Fibroblast of skin of left quadriceps (primary cell): ENCODE results near the gene EPYC.
"Not testable (repeated sequence)": the region's sequence is repeated elsewhere in the genome, so short reads cannot be mapped to it uniquely, and the experiment has no call there.

ENCODE experiments used
- DNase-seq, 2 experiments: peaks; one replicate each; pipeline ENCODE4 v3.0.0-alpha.2; 2013; ENCODE audit warnings: low read depth in 2 of 2

EPYC gene

DNA sequence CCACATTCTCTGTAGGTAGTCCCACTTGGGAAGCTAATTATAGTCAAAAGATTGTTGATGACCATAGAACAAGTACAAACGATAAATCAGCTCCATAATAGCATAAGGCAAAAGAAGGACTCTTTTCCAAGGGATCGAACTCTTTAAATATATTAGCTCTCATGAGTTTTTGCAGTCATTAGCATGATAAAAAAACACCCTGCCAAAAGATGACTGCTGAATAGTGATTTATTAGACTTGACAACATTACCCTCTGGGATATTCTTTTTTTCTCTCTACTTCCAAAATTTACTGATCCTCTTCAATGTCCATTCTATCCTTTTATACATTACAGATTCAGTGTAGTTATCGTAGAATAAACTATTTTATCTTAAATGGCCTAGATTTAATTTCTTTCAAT is 14.2 kb downstream of the EPYC start:
- DNase-seq = no peak

DNA sequence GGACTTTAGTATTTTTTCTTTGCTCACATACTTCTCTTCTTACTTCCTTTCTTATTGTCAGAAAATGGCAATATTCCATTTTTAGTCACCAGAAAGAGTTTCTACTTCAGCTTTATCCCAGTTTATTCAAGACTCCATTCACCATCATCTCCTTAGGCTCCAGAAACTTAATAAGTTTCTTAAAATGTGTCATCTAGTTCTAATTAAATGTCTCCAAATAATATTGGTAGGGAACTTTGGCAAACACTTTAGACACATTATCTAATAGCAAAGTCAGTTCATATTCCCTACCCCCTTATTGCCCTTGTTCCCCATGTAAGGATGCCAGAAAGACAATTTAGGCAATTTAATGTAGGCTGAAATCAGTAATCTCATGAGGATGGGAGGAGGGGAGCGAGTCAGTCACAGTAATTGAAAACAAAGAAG is 15.1 kb downstream of the EPYC start:
- no peak for DNase-seq

- no peak for DNase-seq
These were observed 17.3 kb downstream of the EPYC start for GRCh38 chr12:90987520-90987919.

GRCh38 chr12:90987101-90987500 is 17.7 kb downstream of the EPYC start:
- DNase-seq = no peak

GRCh38 chr12:90985331-90985730 is 19.4 kb downstream of the EPYC start:
- not testable (repeated sequence) for DNase-seq

- DNase-seq = no peak
These were observed 20.7 kb downstream of the EPYC start for GRCh38 chr12:90984114-90984513.

DNA sequence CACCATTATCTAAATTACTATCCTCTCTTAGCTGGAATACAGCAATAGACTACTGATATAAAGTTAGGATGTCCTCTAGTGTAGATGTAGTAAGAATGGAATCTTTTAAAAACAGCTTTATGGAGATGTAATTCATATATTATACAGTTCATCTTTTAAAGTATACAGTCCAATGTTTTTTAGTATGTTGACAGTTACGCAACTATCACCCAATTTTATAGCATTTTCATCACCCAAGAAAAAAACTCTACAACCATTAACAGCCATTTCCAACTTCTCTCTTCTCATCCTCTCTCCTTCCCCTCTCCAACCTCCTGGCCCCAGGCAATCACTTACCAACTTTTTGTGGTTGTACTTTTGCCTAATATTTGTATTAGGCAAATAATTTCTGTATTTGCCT is 22.6 kb downstream of the EPYC start:
- DNase-seq = no peak

DNA sequence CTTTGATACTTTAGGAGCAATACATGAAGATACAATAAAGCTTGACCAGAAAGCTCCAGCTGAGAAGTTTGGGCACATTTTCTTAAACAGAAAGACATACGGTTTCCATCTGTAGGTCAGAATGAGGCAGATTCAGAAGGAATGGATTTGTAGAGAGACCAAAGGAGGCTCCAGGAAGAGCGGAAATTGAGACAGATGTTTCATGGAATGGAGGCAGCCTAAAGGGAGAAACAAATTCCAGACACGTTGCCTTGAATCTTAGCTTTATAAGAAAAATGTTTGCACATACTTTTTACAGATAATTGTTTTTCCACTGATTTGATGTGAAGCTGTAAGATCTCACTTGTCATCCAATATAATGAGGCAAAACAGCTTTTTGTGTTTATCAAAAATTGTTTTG is 24.8 kb downstream of the EPYC start:
- peak; percentile 65 to 71 for DNase-seq

- no peak for DNase-seq
These were observed 25.8 kb downstream of the EPYC start for GRCh38 chr12:90979019-90979418.

- DNase-seq = peak; percentile 70 to 72
These were observed 26.5 kb downstream of the EPYC start for GRCh38 chr12:90978117-90978770.

GRCh38 chr12:90977224-90977623 is 27.5 kb downstream of the EPYC start:
- DNase-seq = no peak

GRCh38 chr12:90974286-90974685 is 30.5 kb downstream of the EPYC start:
- no peak for DNase-seq

DNA sequence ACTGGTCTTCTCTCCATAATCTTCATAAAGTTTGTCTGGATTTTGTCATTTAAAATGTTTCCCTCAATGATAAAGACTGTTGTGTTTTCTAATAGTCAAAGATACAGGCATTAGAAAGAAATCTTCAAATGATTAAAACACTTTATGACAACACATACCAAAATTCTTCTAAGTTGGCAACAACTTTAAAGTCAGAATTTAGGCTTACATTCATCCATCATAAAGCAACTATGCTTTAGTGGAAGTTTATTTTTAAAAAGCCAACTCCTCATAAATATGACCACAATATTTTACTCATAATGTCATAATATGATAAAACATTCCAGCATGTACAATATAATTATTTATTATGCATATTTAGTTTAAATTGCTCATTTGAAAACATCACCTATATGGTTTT is 32.5 kb downstream of the EPYC start:
- DNase-seq = no peak

DNA sequence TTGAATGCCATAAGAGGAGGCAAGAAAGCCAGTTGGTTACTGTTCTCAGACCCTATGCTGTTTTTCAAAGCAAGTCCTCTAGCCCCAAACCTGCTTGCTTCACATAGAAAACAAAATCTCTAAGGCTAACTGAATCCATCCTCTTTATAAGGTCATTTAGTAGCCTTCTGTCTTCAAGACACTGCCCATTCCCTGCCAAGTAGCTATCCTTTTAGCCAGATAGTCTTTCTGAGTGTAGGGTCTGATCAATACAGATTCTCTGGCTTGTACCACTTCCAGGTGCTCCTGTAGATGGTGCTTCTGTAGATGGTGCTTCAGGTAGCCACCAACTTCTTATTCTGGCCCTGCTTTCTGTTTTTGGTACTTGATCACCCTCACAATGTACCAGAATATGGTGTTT is 33.9 kb downstream of the EPYC start:
- DNase-seq = no peak

DNA sequence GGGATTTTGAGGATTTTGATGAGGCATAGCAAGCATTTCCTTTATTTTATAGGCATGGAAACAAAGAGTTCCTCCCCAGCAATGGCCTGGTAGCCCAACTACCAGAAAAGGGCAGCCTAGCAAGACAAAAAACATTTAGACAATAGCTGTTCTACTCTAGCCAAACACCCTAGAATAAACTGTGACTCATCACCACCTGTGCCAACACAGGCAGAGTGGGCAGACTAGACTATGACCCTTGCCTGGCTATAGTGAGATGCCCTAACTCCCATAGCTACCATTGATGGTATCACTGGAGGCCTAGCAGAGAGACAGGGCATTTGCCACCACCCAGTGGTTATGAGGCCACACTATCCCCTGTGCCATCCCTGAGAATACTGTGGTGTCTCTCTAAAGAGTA is 34.3 kb downstream of the EPYC start:
- no peak for DNase-seq

DNA sequence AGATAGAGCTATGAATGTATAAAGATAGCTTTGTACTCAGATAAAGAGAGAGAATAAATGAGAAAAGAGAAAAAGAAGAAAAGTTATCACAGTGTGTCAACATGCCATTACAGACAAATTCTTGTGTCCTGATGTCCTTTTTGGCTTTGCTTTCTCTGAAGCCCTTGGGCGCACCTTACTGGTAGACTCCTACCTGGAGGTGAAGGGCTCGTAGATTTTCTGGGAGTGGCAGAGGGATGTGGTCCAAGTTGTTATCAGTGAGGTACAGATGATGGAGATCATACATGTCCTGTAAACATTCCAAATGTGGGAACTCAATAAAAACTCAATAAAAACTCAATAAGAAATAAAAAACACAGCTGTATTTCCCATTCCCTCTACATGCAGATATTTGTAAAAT is 34.9 kb downstream of the EPYC start:
- no peak for DNase-seq

GRCh38 chr12:90969346-90969745 is 35.4 kb downstream of the EPYC start:
- no peak for DNase-seq

DNA sequence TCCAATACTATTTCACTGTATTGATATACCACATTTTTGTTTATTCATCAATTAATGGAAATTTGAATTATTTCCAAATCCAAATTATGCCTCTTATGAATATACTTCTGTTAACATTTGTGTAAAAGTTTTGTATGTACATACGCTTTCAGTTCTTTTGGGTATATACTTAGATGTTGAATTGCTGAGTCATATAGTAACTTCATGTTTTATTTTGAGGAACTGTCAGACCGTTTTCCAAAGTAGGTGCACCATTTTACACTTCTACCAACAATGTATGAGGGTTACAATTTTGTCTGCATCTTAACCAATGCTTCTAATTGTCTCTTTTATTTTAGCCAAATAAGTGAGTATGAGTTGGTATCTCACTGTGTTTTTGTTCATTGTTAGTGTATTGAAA is 39.6 kb downstream of the EPYC start:
- DNase-seq = no peak

- no peak for DNase-seq
These were observed 40.2 kb downstream of the EPYC start for GRCh38 chr12:90964616-90965015.

GRCh38 chr12:90963946-90964345 is 40.8 kb downstream of the EPYC start:
- DNase-seq = no peak

DNA sequence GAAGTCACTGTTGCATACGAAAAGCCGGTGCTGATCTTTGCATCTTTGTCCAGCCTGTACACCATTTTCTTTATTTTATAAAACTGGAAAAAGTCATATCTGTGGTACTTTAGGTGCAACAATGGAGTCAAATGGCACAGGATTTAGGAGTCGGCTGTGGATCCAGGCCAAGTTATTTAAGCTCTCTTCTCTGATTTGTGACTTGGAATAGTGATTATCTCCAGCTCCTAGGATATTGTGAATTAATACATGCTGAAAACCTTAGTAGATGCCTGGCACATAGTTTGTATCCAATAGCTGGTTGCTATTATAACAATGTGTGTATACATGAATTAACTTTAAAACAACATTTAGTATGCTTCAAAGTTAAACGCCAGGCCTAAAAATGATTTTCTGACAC is 43.6 kb downstream of the EPYC start:
- DNase-seq = no peak

- no peak for DNase-seq
These were observed 45.1 kb downstream of the EPYC start for GRCh38 chr12:90959538-90960139.

GRCh38 chr12:90959032-90959431 is 45.7 kb downstream of the EPYC start:
- no peak for DNase-seq

DNA sequence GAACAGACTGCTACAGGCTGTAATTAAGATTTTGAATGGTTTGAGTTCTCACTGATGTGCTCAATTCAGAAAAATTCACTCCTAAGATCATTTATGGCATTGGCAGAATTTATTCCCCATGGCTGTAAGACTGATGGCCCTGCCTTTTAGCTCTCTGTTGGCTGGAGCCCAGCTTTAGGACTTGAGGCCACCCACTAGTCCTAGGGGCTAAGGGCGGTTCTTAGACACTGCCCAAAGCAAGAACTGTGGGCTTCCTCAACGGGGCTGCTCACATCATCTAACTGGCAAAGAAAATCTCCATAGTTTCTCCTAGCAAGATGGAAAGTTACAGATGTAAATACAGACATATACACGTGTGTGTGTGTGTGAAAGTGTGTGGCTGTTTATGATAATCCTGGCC is 46.4 kb downstream of the EPYC start:
- no peak for DNase-seq
